Stimulated activated CD4-positive, alpha-beta T cell treated with anti-CD3 and anti-CD28 coated beads, Interleukin-2, amount 100 ng/mL, for 4 hours (primary cell): ENCODE results near the gene TRIM49D2.
"Not testable (repeated sequence)": the region's sequence is repeated elsewhere in the genome, so short reads cannot be mapped to it uniquely, and the experiment has no call there.

Experiments
- DNase-seq: peaks from one replicate; pipeline ENCODE4 v3.0.0-alpha.2; 2020; ENCODE audit warnings: low read depth

The TRIM49D2 gene, protein sequence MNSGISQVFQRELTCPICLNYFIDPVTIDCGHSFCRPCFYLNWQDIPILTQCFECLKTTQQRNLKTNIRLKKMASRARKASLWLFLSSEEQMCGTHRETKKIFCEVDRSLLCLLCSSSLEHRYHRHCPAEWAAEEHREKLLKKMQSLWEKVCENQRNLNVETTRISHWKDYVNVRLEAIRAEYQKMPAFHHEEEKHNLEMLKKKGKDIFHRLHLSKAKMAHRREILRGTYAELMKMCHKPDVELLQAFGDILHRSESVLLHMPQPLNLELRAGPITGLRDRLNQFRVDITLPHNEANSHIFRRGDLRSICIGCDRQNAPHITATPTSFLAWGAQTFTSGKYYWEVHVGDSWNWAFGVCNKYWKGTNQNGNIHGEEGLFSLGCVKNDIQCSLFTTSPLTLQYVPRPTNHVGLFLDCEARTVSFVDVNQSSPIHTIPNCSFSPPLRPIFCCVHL

DNA sequence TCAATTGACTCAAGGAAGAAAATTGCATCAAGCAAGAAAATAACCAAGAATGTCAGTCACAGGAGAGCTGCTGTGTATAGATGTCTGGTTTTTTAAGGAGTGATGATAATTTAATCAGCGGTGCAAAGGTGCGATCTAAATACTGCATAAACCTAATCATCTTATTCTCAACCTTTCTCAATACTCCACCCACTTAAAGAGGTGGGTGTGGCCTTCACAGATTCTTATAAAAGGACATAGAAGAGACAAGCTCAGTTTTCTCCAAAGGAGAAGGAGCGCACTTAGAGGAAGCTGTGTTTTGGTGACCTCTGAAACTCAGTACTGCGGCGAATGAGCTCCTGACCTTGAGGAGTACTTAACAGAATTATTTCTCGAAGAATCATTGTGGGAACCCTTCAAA lies at the start of gene TRIM49D2:
TSS of gene TRIM49D2 (plus strand) at position 301 of the 400 bp plus-strand sequence. CDS start 2,698 bp downstream, outside the sequence.
- DNase-seq: not testable (repeated sequence)

- DNase-seq: not testable (repeated sequence)
These were observed 46.4 kb upstream of the TRIM49D2 start for GRCh38 chr11:89877511-89877910.

GRCh38 chr11:89893245-89893644 lies 30.6 kb upstream of the TRIM49D2 start:
- DNase-seq: not testable (repeated sequence)

DNA sequence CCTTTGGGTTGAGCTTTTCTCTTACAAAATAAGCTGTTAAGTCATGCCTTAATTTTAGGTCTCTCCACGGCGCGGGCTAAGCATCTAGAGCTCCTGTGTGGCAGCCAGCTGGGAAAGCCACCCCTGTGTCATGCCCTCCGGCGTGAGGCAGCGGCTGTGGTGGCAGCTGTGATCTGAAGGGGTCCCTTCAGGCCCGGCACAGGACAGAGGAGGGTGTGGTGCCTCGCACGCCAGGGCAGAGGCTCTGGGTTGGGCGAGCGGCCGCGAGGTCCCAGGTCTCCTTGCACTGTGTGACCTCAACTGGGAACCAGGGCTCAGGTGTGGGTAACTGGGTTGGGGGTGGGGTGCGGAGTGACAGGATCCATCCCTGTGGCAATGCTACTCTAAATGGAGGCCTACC lies 23.1 kb upstream of the TRIM49D2 start:
- DNase-seq: not testable (repeated sequence)

GRCh38 chr11:89922195-89922660 lies 1.6 kb upstream of the TRIM49D2 start, which contains the start of gene TRIM49D1:
TRIM49D1 (minus strand) TSS chr11:89922245; CDS start chr11:89917710, 4,535 bp downstream.
- DNase-seq: no peak

- DNase-seq: not testable (repeated sequence)
These were observed 37.0 kb downstream of the TRIM49D2 start for GRCh38 chr11:89960833-89961232.

DNA sequence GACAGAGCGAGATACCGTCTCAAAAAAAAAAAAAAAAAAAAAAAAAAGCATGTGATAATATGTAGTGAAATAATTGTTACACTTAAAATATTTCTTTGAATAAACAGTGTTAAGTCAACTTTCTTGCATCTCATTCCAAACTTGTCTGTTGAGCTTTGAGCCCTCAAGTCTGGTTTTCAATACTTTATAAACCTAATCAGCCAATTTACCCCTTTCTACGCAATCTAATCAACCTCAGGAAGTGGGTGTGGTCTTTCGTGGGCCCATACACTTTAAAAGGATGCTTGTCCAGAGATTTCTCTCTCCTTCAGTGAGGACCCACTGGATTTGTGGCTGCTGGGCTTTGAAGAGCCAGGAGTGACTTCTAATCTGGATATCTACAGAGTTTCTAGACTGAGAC lies 41.9 kb downstream of the TRIM49D2 start, which contains the start of gene TRIM64:
TSS of gene TRIM64 (plus strand) at position 301 of the 400 bp plus-strand sequence. CDS start 2,467 bp downstream, outside the sequence.
- DNase-seq: not testable (repeated sequence)
